Measurements from ENCODE around the gene PRR16.

- TF ChIP-seq POLR2A (IDR thresholded peaks at IDR 0.05) = no peak
- TF ChIP-seq, protein P1, sequence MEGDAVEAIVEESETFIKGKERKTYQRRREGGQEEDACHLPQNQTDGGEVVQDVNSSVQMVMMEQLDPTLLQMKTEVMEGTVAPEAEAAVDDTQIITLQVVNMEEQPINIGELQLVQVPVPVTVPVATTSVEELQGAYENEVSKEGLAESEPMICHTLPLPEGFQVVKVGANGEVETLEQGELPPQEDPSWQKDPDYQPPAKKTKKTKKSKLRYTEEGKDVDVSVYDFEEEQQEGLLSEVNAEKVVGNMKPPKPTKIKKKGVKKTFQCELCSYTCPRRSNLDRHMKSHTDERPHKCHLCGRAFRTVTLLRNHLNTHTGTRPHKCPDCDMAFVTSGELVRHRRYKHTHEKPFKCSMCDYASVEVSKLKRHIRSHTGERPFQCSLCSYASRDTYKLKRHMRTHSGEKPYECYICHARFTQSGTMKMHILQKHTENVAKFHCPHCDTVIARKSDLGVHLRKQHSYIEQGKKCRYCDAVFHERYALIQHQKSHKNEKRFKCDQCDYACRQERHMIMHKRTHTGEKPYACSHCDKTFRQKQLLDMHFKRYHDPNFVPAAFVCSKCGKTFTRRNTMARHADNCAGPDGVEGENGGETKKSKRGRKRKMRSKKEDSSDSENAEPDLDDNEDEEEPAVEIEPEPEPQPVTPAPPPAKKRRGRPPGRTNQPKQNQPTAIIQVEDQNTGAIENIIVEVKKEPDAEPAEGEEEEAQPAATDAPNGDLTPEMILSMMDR (IDR thresholded peaks at IDR 0.05) = no peak
Measured at GRCh38 chr5:120465436-120465961, 1.4 kb downstream of the PRR16 start.
